GM13976 (cell line): ENCODE results near the gene APIP.

Source experiments
- DNase-seq: peaks from one replicate; pipeline ENCODE4 v3.0.0; 2012; ENCODE audit warnings: low spot score
- CTCF ChIP-seq: IDR thresholded peaks from 2 replicates; pipeline ENCODE4 v1.5.1; 2012; ENCODE audit warnings: borderline replicate concordance, mild to moderate bottlenecking; ENCODE audit not compliant: insufficient read depth; ENCODE audit errors: extremely low read depth, missing control alignments, control extremely low read depth
- in situ Hi-C: fragments of 300-500 bp; cut with MboI; formaldehyde crosslinking; loops from one replicate; pipeline ENCODE4 v1.12.0; 2022; ENCODE audit warnings: low sequenced_read_pairs, mixed read lengths, inconsistent platforms; ENCODE audit not compliant: unreplicated experiment

APIP gene

GRCh38 chr11:34863048-34863447 is 53.1 kb downstream of the APIP start:
- in situ Hi-C loops = no loop called here
- TF ChIP-seq CTCF = no peak
- DNase-seq = no peak

GRCh38 chr11:34860518-34860917 is 55.7 kb downstream of the APIP start:
- in situ Hi-C loops = no loop called here
- DNase-seq = no peak
- TF ChIP-seq CTCF = no peak

GRCh38 chr11:34860034-34860433 is 56.1 kb downstream of the APIP start:
- no peak for TF ChIP-seq CTCF
- in situ Hi-C loops = no loop called here
- DNase-seq = no peak

- no peak for DNase-seq
- in situ Hi-C loops = no loop called here
- TF ChIP-seq CTCF = no peak
Measured at GRCh38 chr11:34859496-34859895, 56.7 kb downstream of the APIP start.

GRCh38 chr11:34857463-34857862 is 58.7 kb downstream of the APIP start:
- no peak for TF ChIP-seq CTCF
- no peak for DNase-seq
- in situ Hi-C loops = no loop called here

- in situ Hi-C loops = no loop called here
- no peak for DNase-seq
- TF ChIP-seq CTCF = no peak
Measured at GRCh38 chr11:34856251-34856650, 59.9 kb downstream of the APIP start.

- no peak for DNase-seq
- no peak for TF ChIP-seq CTCF
- in situ Hi-C loops = no loop called here
Measured at GRCh38 chr11:34855754-34856095, 60.5 kb downstream of the APIP start.
